Measurements from ENCODE around the gene DMRT1.
A peak's percentile ranks its signal among the peaks of the same experiment; 100 is the strongest.
"Not testable (repeated sequence)": the region's sequence is repeated elsewhere in the genome, so short reads cannot be mapped to it uniquely, and the experiment has no call there.

DMRT1 gene

GRCh38 chr9:859251-859650 lies 17.8 kb downstream of the DMRT1 start:
- DNase-seq (ENCODE audit: low read depth in 1 of 2, low spot score in 1 of 2) = no peak

GRCh38 chr9:860706-861105 lies 19.2 kb downstream of the DMRT1 start:
- DNase-seq (ENCODE audit: low read depth in 1 of 2, low spot score in 1 of 2) = no peak

GRCh38 chr9:861525-861924 lies 20.0 kb downstream of the DMRT1 start:
- DNase-seq (ENCODE audit: low read depth in 1 of 2, low spot score in 1 of 2) = not testable (repeated sequence)

- DNase-seq (ENCODE audit: low read depth in 1 of 2, low spot score in 1 of 2) = no peak
Observed at GRCh38 chr9:875119-875962, 33.8 kb downstream of the DMRT1 start.

GRCh38 chr9:876425-876824 lies 34.9 kb downstream of the DMRT1 start:
- no peak for DNase-seq (ENCODE audit: low read depth in 1 of 2, low spot score in 1 of 2)

- DNase-seq (ENCODE audit: low read depth in 1 of 2, low spot score in 1 of 2) = no peak
Observed at GRCh38 chr9:878239-878638, 36.7 kb downstream of the DMRT1 start.

- no peak for DNase-seq (ENCODE audit: low read depth in 1 of 2, low spot score in 1 of 2)
Observed at GRCh38 chr9:880725-881124, 39.2 kb downstream of the DMRT1 start.

GRCh38 chr9:882416-882924 lies 41.0 kb downstream of the DMRT1 start:
- DNase-seq (ENCODE audit: low read depth in 1 of 2, low spot score in 1 of 2) = no peak

- DNase-seq (ENCODE audit: low read depth in 1 of 2, low spot score in 1 of 2) = no peak
Observed at GRCh38 chr9:883011-883410, 41.5 kb downstream of the DMRT1 start.

- DNase-seq (ENCODE audit: low read depth in 1 of 2, low spot score in 1 of 2) = no peak
Observed at GRCh38 chr9:886886-887285, 45.4 kb downstream of the DMRT1 start.

- no peak for DNase-seq (ENCODE audit: low read depth in 1 of 2, low spot score in 1 of 2)
Observed at GRCh38 chr9:892123-892522, 50.6 kb downstream of the DMRT1 start.

GRCh38 chr9:893115-893514 lies 51.6 kb downstream of the DMRT1 start:
- DNase-seq (ENCODE audit: low read depth in 1 of 2, low spot score in 1 of 2) = no peak

GRCh38 chr9:893843-894420 lies 52.4 kb downstream of the DMRT1 start:
- peak in 1 of 2 donors; percentile 10 for DNase-seq (ENCODE audit: low read depth in 1 of 2, low spot score in 1 of 2)

GRCh38 chr9:899440-900184 lies 58.1 kb downstream of the DMRT1 start:
- no peak for DNase-seq (ENCODE audit: low read depth in 1 of 2, low spot score in 1 of 2)

- DNase-seq (ENCODE audit: low read depth in 1 of 2, low spot score in 1 of 2) = no peak
Observed at GRCh38 chr9:903886-904285, 62.4 kb downstream of the DMRT1 start.

- DNase-seq (ENCODE audit: low read depth in 1 of 2, low spot score in 1 of 2) = no peak
Observed at GRCh38 chr9:905906-906305, 64.4 kb downstream of the DMRT1 start.

GRCh38 chr9:908536-909205 lies 67.2 kb downstream of the DMRT1 start:
- DNase-seq (ENCODE audit: low read depth in 1 of 2, low spot score in 1 of 2) = no peak

- DNase-seq (ENCODE audit: low read depth in 1 of 2, low spot score in 1 of 2) = no peak
Observed at GRCh38 chr9:911005-911404, 69.5 kb downstream of the DMRT1 start.

- DNase-seq (ENCODE audit: low read depth in 1 of 2, low spot score in 1 of 2) = no peak
Observed at GRCh38 chr9:912776-913175, 71.3 kb downstream of the DMRT1 start.

GRCh38 chr9:913526-913925 lies 72.0 kb downstream of the DMRT1 start:
- not testable (repeated sequence) for DNase-seq (ENCODE audit: low read depth in 1 of 2, low spot score in 1 of 2)

- DNase-seq (ENCODE audit: low read depth in 1 of 2, low spot score in 1 of 2) = no peak
Observed at GRCh38 chr9:917730-918129, 76.2 kb downstream of the DMRT1 start.

All from stimulated activated CD4-positive, alpha-beta T cell treated with anti-CD3 and anti-CD28 coated beads, Interleukin-15, amount 100 ng/mL, for 1 hour (primary cell).